Stimulated activated CD8-positive, alpha-beta memory T cell treated with anti-CD3 and anti-CD28 coated beads, Interleukin-12 subunit alpha, Interleukin-12 subunit beta, amount 100 ng/mL, for 24 hours (primary cell): ENCODE results near the gene CD209.
"Not testable (repeated sequence)": the region's sequence is repeated elsewhere in the genome, so short reads cannot be mapped to it uniquely, and the experiment has no call there.

Experiments
- DNase-seq: peaks from one replicate; pipeline ENCODE4 v3.0.0-alpha.2; 2020; ENCODE audit errors: extremely low read depth

The CD209 gene

DNA sequence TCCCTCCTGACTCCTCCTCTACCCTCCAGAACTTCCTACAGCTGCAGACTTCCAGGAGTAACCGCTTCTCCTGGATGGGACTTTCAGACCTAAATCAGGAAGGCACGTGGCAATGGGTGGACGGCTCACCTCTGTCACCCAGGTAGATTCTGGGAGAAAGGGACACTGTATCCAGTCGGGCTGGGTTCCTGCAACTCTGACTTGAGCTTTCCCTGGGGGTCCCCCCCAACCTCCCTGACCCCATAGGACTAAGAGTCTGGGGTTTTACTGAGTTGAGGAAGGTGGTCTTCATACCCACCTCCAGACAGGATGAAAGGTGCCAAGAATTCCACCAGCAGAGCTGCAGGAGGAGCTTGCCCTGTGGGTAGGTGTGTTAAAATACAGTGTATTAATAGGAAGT is 20.2 kb upstream of the CD209 start:
- DNase-seq, result no peak

DNA sequence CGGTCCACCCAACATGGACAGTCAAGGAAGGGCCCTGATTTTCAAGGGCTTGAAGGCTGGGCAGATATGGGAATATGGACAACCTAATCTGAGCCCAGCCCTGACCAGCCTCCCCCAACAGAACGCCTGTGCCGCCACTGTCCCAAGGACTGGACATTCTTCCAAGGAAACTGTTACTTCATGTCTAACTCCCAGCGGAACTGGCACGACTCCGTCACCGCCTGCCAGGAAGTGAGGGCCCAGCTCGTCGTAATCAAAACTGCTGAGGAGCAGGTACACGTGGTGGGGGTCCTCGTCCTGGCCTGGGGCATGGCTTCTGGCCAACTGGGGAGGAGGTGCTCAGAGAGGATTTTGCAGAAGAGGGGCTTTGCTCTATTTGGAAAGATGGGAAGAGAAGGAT is 19.2 kb upstream of the CD209 start:
- no peak for DNase-seq

DNA sequence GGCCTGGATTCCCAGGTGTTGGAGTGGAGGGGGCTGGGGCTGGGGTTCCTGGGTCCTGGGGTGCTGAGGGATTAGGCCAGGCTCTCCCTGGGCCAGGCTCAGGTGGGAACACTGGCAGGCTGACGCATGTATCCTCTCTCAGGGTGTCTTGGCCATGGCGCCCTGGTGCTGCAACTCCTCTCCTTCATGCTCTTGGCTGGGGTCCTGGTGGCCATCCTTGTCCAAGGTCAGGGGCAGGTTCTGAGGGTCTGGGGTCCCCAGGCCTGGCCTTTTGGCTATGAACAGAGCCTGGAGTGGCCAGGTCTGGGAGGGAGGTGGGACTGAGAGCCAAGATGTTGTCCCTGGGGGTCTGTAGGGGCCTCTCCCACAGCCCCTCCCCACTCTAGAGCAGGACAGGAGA is 17.7 kb upstream of the CD209 start:
- DNase-seq, result not testable (repeated sequence)

DNA sequence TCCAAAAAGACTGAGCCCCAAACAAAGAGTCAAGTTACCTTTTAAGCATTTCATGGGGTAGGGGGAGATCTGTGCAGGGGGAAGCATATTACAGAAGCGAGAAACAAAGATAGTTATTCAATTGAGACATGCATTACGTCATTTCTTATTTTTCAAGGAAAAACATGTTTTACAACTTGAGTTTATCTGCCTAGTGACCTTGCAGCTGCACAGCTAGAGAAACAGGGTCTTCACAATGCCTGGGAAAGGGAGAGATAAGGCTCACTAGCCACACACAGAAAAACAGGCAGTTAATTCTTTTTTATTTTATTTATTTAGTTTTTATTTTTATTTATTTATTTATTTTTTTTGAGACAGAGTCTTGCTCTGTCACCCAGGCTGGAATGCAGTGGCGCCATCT is 16.8 kb upstream of the CD209 start:
- not testable (repeated sequence) for DNase-seq

DNA sequence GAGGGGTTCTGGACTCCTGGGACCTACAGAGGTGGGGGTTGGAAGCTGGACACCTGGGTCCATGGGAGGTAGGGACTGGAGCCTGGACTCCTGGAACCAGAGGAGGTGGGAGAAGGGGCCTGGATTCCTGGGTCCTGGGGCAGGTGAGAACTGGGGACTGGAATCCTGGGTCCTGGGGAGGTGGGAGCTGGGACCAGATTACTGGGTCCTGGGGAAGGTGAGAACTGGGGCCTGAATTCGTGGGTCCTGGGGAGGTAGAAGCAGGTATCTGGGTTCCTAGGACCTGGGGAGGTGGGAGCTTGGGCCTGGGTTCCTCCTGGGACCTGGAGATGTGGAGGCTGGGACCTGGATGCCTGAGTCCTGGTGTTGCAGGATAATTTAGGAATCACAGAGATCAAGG is 16.4 kb upstream of the CD209 start:
- DNase-seq, result no peak

DNA sequence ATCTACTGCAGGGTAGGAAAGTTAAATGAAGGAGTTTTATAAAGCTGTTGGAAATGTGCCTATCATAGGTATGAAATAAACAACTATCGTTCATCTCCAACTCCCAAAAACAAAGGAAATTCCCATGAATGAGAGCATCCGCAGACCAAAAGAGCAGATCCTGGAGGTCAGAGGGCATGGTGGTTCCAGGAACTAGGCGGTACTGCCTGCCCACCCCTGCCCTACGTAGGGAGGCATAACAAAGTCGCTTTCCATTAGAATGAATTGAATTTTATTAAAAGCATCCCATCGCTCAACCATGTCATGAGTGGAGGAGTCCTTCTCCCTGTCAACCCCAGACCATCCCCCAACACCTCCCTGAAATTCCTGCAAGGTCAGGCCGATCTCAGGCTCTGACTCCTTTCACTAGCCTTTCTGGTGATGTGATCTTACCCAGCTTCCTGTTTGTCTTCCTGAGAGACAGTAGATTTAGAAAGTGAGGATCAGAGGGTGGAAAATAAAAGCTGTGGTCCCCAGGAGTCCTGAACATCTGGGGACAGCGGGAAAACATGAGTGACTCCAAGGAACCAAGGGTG is 15.5 kb upstream of the CD209 start, which contains the start of gene CLEC4M:
TSS of gene CLEC4M (plus strand) at position 525 of the 575 bp plus-strand sequence. CDS start at position 549, 24 bp downstream.
- no peak for DNase-seq

DNA sequence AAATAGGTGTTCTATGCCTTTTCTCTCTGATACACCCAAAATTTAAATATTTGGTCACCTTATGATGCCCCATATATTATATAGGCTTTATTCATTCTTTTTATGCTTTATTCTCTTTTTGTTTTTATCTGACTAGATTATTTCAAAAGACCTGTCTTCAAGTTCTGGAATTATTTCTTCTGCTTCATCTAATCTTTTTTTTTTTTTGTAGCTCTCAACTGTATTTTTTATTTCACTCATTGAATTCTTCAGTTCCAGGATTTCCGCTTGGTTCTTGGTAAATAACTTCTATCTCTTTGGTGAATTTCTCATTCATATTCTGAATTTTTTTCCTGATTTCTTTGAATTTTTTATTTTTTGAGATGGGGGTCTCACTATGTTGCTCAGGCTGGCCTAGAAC is 11.8 kb upstream of the CD209 start:
- DNase-seq, result no peak

DNA sequence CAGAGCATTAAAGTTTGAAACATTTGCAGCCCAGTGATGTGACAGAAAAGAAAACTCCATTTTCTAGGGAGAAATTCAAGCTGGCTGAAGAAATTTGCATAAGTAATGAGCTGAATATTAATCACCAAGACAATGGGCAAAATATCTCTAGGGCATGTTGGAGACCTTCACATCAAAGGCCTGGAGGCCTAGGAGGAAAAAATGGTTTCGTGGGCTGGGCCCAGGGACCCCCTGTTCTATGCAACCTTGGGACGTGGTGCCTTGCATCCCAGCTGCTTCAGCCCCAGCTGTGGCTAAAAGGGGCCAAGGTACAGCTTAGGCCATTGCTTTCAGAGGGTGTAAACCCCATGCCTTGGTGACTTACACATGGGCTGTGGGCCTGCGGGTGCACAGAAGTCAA is 10.0 kb upstream of the CD209 start:
- DNase-seq, result no peak

DNA sequence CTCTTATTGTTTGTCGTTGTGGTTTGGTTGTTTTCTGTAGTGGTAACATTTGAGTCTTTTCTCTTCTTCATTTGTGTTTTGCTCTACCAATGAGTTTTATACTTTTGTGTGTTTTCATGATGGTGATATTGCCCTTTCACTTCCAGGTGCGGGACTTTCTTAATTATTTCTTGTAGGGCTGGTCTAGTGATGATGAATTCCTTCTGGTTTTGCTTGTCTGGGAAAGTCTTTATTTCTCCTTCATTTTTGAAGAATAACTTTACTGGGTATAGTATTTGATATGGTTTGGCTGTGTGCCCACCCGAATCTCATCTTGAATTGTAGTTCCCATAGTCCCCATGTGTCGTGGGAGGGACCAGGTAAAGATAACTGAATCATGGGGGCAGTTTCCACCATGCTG is 8.9 kb upstream of the CD209 start:
- DNase-seq, result no peak

DNA sequence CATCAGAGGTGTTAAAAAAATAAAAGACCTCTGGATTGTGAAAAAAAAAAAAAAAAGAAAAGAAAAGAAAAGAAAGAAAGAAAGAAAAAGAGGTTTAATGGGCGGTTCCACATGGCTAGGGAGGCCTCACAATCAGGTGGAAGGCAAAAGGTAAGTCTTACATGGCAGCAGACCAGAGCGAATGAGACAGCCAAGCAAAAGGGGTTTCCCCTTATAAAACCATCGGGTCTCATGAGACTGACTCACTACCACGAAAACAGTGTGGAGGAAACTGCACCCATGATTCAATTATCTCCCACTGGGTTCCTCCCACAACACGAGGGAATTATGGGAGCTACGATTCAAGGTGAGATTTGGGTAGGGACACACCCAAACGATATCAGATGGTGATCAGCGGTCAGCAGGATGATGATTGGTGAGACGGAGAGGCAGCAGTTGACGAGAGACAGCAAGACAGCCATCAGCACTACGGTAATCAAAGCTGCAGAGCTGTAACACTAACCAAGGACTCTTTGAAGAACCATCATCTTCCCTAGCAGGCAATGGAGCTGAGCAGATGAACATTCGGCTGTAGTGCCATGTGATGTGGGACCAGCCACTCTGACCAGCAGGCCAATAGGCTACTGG is 3.9 kb upstream of the CD209 start:
- DNase-seq, result no peak

DNA sequence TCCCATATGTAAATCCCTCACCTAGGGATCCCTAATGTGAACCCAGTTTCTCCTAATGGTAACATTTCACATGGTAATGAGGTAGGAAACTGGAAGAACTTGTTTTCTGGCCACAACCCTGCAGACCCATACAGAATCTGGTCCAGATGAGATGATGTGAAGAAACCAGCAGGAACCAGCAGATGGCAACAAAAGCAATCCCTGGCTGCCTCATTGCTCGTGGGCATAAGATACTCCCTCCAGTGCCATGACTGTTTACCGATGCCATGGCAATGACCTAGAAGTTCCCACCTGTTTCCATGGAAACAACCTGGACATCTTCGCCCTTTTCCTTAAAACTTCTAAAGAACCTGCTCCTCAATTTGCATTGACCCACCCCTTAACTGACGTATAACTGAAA is 1.4 kb upstream of the CD209 start:
- no peak for DNase-seq

DNA sequence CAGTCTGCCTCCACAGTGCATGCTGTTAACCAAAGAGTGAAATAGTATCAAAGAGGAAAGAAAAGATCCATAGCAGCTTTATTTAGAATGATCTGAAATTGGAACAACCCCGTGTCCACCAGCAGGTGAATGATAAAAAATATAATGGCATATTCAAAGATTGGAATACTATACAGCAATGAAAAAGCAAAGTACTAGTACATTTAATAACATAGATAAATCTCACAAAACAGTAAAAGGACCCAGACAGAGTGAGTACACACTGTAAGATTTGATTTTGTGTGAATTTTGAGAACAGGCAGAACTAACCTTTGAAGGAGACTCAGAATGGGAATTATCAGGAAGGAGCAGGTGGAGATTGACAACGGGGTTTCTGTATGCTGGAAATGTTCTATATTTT is 837 bp upstream of the CD209 start:
- no peak for DNase-seq

DNA sequence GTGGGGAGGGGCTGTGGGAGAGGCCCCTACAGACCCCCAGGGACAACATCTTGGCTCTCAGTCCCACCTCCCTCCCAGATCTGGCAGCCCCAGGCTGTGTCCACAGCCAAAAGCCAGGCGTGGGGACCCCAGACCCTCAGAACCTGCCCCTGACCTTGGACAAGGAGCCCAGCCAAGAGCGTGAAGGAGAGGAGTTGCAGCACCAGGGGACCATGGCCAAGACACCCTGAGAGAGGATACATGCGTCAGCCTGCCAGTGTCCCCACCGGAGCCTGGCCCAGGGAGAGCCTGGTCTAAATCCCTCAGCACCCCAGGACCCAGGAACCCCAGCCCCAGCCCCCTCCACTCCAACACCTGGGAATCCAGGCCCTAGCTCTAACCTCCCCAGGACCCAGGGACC is 1.0 kb downstream of the CD209 start:
- not testable (repeated sequence) for DNase-seq

DNA sequence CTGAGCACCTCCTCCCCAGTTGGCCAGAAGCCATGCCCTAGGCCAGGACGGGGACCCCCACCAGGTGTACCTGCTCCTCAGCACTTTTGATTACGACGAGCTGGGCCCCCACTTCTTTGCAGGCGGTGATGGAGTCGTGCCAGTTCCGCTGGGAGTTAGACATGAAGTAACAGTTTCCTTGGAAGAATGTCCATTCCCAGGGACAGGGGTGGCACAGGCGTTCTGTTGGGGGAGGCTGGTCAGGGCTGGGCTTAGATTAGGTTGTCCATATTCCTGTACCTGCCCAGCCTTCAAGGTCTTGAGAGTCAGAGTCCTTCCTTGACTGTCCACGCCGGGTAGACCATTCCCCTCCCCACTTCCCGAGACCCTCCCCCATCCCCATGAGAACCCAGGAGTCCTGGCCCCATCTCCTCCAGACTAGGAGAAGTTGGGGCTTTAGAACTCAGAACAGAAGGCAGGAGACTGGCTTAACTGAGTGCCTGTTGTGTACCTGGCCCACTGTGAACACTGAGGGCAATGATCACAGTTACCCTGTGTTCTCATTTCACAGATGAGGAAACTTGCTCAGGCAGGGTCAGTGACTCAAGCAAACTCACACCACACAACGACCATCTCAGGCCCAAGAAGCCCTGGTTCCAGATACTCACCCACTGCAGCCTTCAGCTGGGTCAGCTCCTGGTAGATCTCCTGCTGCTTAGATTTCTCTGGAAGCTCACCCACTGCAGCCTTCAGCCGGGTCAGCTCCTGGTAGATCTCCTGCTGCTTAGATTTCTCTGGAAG is 2.3 kb downstream of the CD209 start:
- no peak for DNase-seq

DNA sequence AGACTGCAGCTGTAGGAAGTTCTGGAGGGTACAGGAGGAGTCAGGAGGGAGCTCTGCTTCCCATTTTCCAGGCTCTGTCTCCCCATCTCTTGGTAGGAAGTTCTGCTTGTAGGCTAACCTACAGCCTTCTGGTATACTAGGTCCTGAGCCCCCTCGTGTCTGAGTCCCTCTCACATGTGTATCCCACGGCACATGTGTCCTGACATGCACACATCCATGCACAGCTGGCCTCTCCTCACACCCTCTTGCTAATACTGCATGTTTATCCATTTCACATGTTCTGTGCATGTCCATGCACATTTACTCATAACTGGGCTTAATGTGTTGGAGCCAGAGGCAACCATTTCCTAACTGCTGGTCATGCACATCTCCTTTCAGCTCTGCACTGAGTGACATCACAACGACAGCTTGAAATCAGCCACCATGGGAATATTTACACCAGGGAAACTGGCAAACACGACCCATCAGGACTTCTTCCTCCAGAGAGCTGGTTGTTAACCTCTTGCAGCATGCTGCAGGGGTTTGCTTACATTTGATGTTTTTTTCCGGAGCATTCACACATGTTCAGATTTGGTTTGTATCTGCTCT is 3.0 kb downstream of the CD209 start:
- DNase-seq, result no peak

DNA sequence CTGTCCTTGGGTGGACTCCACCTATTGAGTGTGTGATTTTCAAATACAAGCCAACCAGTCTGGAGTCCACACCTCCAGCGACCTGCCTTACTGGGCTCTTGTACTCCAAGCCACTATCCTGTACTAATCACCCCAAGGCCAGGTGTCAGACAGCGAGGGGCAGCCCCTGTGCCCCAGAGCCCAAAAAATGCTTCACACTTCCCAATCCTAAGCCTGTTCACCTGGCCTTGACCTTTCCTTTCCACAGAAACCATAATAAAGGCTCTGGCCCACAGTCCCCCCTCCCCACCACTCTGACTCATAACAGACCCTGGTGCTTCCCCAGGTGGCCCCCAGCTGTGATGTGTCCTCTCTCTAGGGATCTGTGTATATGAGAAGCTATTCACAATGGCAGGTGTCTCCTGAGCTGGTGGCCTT is 3.9 kb downstream of the CD209 start:
- no peak for DNase-seq

DNA sequence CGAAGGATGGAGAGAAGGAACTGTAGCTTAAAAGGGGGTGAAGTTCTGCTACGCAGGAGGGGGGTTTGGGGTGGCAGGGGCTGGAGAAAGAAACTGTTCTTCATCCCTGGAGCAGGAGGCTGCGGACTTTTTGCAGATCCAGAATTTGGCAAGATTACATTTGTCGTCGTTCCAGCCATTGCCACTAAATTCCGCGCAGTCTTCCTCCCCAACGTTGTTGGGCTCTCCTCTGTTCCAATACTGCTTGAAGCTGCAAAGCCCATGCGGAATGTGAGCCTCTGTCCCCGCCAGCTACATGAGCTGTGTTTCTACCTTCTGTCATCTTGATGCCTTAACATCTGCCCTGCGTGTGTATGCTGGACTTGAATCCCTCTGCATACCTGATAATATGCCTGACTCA is 4.3 kb downstream of the CD209 start:
- no peak for DNase-seq

DNA sequence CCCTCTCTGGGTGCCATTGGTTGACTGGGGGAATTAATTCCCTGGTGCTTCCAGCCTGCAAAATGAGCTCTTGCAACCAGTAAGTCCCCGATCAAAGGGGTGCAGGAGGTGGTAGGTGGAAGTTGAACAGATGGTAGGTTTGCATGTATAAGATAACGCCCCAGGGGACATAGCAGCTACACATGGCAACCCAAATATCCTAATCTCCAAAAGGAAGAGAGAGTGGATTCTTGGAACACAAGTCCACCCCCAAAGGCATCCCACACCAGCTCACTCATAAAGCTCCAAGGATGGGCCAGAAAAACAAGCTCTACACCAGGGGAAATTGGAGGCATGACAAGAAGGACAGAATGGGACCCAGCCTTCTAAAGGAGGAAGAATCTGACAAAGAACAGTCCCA is 4.8 kb downstream of the CD209 start:
- DNase-seq, result no peak

DNA sequence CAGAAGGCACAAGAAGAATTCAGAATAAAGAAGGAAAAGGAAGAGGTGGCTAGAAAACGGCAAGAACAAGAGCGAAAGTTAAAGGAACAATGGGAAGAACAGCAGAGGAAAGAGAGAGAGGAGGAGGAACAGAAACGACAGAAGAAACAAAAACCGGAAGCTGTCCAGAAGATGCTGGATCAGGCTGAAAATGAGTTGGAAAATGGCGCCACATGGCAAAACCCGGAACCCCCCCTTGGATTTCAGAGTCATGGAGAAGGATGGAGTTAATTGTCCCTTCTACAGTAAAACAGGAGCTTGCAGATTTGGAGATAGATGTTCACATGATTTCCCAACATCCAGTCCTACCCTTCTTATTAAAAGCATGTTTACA is 6.7 kb downstream of the CD209 start:
- DNase-seq, result no peak

DNA sequence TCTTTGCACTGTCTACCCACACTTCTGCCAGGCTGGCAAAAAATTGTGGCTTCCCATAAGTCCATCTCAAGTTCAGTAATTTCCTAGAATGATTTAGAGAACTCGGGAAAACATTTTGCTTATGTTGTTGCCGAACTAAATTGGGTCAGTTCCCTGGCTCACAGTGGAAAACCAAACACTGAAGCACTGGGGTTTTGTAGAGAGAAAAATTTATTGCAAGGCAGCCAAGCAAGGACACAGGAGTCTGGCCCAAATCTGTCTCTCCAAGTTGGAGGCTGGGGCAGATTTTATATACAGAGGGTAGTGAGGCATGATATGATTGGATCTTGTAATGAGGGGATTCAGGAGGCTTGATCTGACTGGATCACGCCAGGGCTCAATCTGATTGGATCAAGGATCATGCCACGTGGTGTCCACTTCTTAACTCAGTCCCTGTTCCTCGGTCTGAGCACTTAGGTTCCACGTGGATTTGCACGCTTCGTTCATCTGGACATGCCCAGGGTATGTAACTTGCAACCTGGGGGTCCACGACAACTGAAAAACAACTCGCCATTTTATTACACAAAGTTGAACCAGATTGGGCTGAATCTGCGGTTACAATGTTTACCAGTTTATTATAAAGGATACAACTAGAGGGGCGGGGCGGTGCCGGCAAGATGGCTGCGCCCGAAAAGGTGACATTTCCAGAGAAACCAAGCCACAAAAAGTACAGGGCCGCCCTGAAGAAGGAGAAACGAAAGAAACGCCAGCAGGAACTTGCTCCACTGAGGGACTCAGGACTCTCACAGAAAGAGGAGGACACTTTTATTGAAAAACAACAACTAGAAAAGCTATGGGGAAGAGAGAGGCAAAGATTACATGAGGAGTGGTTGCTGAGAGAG is 7.3 kb downstream of the CD209 start:
- DNase-seq, result no peak

DNA sequence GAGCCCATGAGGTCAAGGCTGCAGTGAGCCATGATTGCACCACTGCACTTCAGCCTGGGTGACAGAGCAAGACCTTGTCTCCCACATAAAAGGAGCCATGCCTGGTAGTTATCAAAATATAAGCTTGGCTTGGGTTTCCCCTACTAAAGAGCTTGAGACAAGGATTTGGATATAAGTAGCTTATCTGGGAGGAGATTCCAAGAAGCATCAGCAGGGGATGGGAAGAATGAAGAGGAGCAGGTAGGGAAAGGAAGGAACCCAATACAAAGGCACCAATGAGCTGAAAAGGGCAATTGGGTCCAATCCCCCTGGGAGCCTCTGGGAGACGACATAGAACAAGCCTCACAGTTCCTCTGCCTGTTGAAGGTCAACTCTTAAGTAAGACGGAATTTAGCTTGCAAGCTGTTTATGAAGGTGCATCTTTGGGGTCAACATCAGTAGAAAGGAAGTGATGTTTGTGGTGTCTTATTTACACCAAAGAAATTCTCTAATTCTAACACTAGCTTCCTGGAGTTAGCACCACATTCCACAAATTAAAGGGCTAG is 8.1 kb downstream of the CD209 start:
- no peak for DNase-seq

DNA sequence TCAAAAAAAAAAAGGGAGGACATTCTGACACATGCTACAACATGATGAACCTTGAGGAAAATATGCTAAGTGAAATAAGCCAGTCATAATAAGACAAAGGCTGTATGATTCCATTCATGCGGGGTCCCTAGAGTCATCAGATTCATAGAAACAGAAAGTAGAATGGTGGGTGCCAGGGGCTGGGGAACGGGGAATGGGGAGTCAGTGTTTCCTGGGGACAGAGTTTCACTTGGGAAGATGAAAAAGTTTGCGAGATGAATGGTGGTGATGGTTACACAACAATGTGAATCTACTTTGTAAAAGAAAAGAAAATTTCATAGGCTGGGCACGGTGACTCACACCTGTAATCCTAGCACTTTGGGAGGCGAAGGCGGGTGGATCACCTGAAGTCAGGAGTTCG is 9.3 kb downstream of the CD209 start:
- DNase-seq, result no peak
